PC-3 (cell line): ENCODE results near the gene TSPAN4. TPM values are rescaled to one million over a fixed set of nuclear protein-coding genes. Genes with fewer than 3 reads are reported as not detected.

Source experiments
- ATAC-seq: fragments of 200-7000 bp; cut with Tn5 transposase; 2 replicates; pipeline ENCODE4 v1.9.1; 2020; ENCODE audit warnings: mild to moderate bottlenecking, moderate library complexity
- BruUV-seq: library from RNA; stranded (reverse); fragments of 400-500 nt; replicated peaks from 2 replicates; lab custom pipeline; 2021; lab: Mats Ljungman, UMichigan
- CTCF ChIA-PET: fragments of 300-600 bp; sonication (Branson Sonifier 250); formaldehyde crosslinking; loops from one replicate; lab custom pipeline; 2022; ENCODE audit warnings: antibody characterized with exemption; lab: Charles Lee
- POLR2A ChIA-PET: fragments of 300-600 bp; sonication (Branson Sonifier 250); formaldehyde crosslinking; loops from one replicate; lab custom pipeline; 2022; ENCODE audit warnings: antibody characterized with exemption; ENCODE audit not compliant: unreplicated experiment; lab: Charles Lee
- DNase-seq: peaks from one replicate; pipeline ENCODE4 v3.0.0-alpha.2; 2015
- H2AFZ ChIP-seq: fragments of 300-600 bp; sonication (generic); 2 replicates; pipeline ENCODE4 v1.6.0; 2016; ENCODE audit warnings: antibody characterized with exemption, low read length
- H3F3A ChIP-seq: fragments of 300-600 bp; sonication (generic); one replicate; pipeline ENCODE4 v1.6.0; 2017; ENCODE audit warnings: antibody characterized with exemption, low read length, control low read depth, mild to moderate bottlenecking; ENCODE audit not compliant: unreplicated experiment
- H3K27ac ChIP-seq: fragments of 300-600 bp; sonication (generic); 2 replicates; pipeline ENCODE4 v1.5.1; 2016; ENCODE audit warnings: mild to moderate bottlenecking, low read length
- H3K27me3 ChIP-seq: fragments of 300-600 bp; sonication (generic); 2 replicates; pipeline ENCODE4 v1.6.1; 2016; ENCODE audit warnings: low read length, mixed read lengths
- H3K36me3 ChIP-seq: fragments of 300-600 bp; sonication (generic); 2 replicates; pipeline ENCODE4 v1.6.1; 2016; ENCODE audit warnings: low read depth, mixed run types, low read length, mixed read lengths
- H3K4me1 ChIP-seq: fragments of 300-600 bp; sonication (generic); 2 replicates; pipeline ENCODE4 v1.5.1; 2016; ENCODE audit warnings: low read length; ENCODE audit not compliant: insufficient read depth
- H3K4me2 ChIP-seq: fragments of 300-600 bp; sonication (generic); 2 replicates; pipeline ENCODE4 v1.6.0; 2016; ENCODE audit warnings: low read length
- H3K4me3 ChIP-seq: fragments of 300-600 bp; sonication (generic); 2 replicates; pipeline ENCODE4 v1.5.1; 2016; ENCODE audit warnings: mild to moderate bottlenecking, low read length, mixed read lengths
- H3K79me2 ChIP-seq: fragments of 300-600 bp; sonication (generic); 2 replicates; pipeline ENCODE4 v1.6.1; 2017; ENCODE audit warnings: low read length, mixed read lengths
- H3K9ac ChIP-seq: fragments of 300-600 bp; sonication (generic); 2 replicates; pipeline ENCODE4 v1.6.0; 2016; ENCODE audit warnings: mild to moderate bottlenecking, low read length
- H3K9me2 ChIP-seq: fragments of 300-600 bp; sonication (generic); replicated peaks from 2 replicates; pipeline ENCODE4 v1.6.1; 2016; ENCODE audit warnings: mixed run types, low read length, mixed read lengths
- H3K9me3 ChIP-seq: fragments of 300-600 bp; sonication (generic); 2 replicates; pipeline ENCODE4 v1.6.1; 2016; ENCODE audit warnings: low read length, mixed read lengths
- H4K20me1 ChIP-seq: fragments of 300-600 bp; sonication (generic); 2 replicates; pipeline ENCODE4 v1.6.1; 2016; ENCODE audit warnings: low read length, mixed read lengths
- EZH2 ChIP-seq: fragments of 300-600 bp; sonication (generic); IDR thresholded peaks from one replicate; pipeline ENCODE4 v1.6.1; 2017; ENCODE audit warnings: antibody characterized with exemption, mild to moderate bottlenecking, low read length; ENCODE audit not compliant: unreplicated experiment
- EZH2phosphoT487 ChIP-seq: fragments of 300-600 bp; sonication (generic); IDR thresholded peaks from 2 replicates; pipeline ENCODE4 v1.6.1; 2018; ENCODE audit warnings: mild to moderate bottlenecking, antibody characterized with exemption, low read length, borderline replicate concordance
- intact Hi-C: fragments of 100-400 bp; cut with micrococcal nuclease; formaldehyde crosslinking; loops from 2 replicates; pipeline ENCODE4 v1.9.0; 2023
- total RNA-seq: library from RNA; depleted of rRNA; stranded (reverse); fragments of >200 nt; gene quantifications from 2 replicates; pipeline ENCODE4 v1.2.3, GENCODE V29; 2014
- TF ChIP-seq, protein P1 (sequence below): fragments of 300-600 bp; sonication (generic); conservative IDR thresholded peaks from 2 replicates; pipeline ENCODE4 v1.5.1; 2017; ENCODE audit warnings: antibody characterized with exemption, low read depth, mild to moderate bottlenecking, low read length

Gene TSPAN4
- total RNA-seq, 1 experiment from 2014 or later: 121 TPM

DNA sequence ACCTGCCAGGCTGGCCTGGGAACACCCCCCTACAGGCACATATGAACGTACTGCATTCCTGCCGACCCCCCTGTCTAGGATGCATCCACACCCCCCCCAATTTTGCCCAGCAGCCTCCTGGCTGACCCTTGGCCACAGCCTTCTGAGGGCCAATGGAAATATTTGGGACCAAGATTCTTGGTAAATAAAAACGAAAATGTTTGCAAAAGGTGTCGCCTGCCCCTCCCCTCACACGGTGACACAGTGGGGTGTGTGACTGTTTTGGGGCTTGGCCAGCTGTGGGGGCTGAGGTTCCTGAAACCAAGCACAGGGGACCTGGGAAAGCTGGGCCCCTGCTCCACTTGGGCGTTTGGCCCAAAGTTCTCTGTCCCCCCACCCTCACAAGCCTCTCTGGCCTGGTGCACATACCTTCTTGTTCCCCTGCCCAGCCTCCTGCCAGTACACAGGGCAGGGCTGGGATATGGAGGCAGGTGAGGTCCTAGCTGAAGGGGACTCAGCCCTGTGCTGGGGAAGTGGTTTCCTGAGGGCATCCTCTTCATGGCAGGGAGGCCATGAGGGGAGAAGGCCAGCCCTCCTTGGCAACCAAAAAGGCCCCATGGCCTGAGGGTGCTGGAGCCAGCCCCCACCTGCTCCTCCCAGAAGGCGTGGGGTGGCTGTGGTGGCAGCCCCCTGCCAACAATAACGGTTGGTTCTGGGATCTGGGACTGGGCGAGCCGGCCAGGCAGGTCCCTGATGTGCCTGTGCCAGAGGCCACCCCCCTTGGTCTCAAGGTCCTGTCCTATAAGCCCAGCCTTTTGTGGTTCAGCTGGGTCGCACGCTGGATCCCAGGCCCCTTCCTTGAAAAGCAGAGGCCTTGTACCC, 17.1 kb upstream of the TSPAN4 start:
- Histone ChIP-seq H4K20me1 (peaks cover 8% of the 10 kb centered on the region; the same call in 1 of the 2 replicates), H3K9ac (peak overlapping the region; percentile 69; the same call in 1 of the 2 replicates), H3F3A (no peaks in the 10 kb centered on the region), H3K27me3 (no peaks in the 10 kb centered on the region), H3K4me3 (no peak overlapping the region), H3K4me1 (peaks cover 46% of the 10 kb centered on the region), H3K9me3 (no peaks in the 10 kb centered on the region), H3K4me2 (peak overlapping the region; percentile 96), H2AFZ (no peak overlapping the region), H3K9me2 (no peaks in the 10 kb centered on the region), H3K36me3 (no peaks in the 10 kb centered on the region), H3K79me2 (peaks cover 18% of the 10 kb centered on the region), H3K27ac (peak overlapping the region; percentile 74)
- POLR2A ChIA-PET: no interaction called here
- peak; percentile 19 for ATAC-seq
- CTCF ChIA-PET: interaction anchor here (0.6 kb wide), 1 partner anchor 29 kb away, joined by 7 read pairs; no protein-coding TSS in a partner anchor
- no TSS peak for BruUV-seq
- TF ChIP-seq, protein P1, sequence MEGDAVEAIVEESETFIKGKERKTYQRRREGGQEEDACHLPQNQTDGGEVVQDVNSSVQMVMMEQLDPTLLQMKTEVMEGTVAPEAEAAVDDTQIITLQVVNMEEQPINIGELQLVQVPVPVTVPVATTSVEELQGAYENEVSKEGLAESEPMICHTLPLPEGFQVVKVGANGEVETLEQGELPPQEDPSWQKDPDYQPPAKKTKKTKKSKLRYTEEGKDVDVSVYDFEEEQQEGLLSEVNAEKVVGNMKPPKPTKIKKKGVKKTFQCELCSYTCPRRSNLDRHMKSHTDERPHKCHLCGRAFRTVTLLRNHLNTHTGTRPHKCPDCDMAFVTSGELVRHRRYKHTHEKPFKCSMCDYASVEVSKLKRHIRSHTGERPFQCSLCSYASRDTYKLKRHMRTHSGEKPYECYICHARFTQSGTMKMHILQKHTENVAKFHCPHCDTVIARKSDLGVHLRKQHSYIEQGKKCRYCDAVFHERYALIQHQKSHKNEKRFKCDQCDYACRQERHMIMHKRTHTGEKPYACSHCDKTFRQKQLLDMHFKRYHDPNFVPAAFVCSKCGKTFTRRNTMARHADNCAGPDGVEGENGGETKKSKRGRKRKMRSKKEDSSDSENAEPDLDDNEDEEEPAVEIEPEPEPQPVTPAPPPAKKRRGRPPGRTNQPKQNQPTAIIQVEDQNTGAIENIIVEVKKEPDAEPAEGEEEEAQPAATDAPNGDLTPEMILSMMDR: no peak
- TF ChIP-seq EZH2 (no peak), EZH2phosphoT487 (no peak)
- DNase-seq: peak; percentile 53
- intact Hi-C loops: no loop called here

DNA sequence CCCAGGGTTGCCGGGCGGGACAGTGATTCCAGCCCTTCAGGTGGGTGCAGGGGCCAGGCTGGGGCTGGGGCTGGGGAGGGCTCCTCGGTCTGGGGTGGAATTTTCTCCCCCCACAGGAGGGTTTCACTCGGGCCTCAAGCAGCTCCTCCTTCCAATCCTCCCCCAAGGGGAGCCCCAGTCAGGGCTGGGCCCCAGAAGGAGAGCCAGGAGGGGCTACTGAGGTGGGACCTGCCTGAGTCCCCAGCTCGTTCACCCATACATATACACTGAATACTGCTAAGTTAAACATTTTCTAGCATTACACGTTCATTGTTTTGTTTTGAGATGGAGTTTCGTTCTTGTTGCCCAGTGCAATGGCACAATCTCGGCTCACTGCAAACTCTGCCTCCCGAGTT, 16.4 kb upstream of the TSPAN4 start:
- peak overlapping the region; percentile 74 for H3K27ac ChIP-seq
- no peaks in the 10 kb centered on the region for H3K9me3 ChIP-seq
- H3K9me2 ChIP-seq: no peaks in the 10 kb centered on the region
- peak overlapping the region; percentile 96 for H3K4me2 ChIP-seq
- no peak for TF ChIP-seq EZH2phosphoT487
- TF ChIP-seq EZH2: no peak
- TF ChIP-seq, protein P1: no peak
- H3K27me3 ChIP-seq: no peaks in the 10 kb centered on the region
- no peak for ATAC-seq
- POLR2A ChIA-PET: no interaction called here
- peaks cover 13% of the 10 kb centered on the region for H3K79me2 ChIP-seq
- H3K4me1 ChIP-seq: peaks cover 40% of the 10 kb centered on the region
- 0 out of 2 replicates have a peak, but pooled peaks cover 4% of the 10 kb centered on the region for H4K20me1 ChIP-seq
- intact Hi-C loops: no loop called here
- H3K9ac ChIP-seq: peak overlapping the region; percentile 69; the same call in 1 of the 2 replicates
- H3K36me3 ChIP-seq: no peaks in the 10 kb centered on the region
- no peak for DNase-seq
- CTCF ChIA-PET: no interaction called here
- H3F3A ChIP-seq: no peaks in the 10 kb centered on the region
- no peak overlapping the region for H3K4me3 ChIP-seq
- H2AFZ ChIP-seq: no peak overlapping the region
- BruUV-seq: TSS peak; percentile 78

DNA sequence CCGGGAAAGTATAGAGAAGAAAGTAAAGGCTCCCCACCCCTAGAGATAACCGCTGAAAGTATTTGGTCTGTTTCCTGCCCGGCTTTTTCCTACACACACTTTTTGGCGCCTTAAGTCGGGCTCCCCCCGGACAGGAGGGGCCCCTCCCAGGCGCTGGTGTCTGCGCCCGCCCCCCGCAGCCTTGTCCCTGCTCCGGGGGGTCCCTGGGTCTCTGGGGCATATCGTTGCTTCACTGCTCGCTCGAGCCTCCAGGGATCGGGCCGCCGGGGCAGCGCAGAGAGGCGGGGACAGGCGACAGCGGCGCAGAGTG, 15.9 kb upstream of the TSPAN4 start:
- Histone ChIP-seq H3K9me3 (no peaks in the 10 kb centered on the region), H4K20me1 (no peaks in the 10 kb centered on the region), H3K4me1 (peaks cover 40% of the 10 kb centered on the region), H3K27me3 (no peaks in the 10 kb centered on the region), H3K4me2 (peak overlapping the region; percentile 96), H3K4me3 (peak overlapping the region; percentile 76), H3K9ac (peak overlapping the region; percentile 69), H3K36me3 (no peaks in the 10 kb centered on the region), H3K27ac (peak overlapping the region; percentile 52; the same call in 1 of the 2 replicates), H2AFZ (peak overlapping the region; percentile 78), H3K9me2 (no peaks in the 10 kb centered on the region), H3F3A (no peaks in the 10 kb centered on the region), H3K79me2 (peaks cover 11% of the 10 kb centered on the region)
- ChIA-PET CTCF (no interaction called here), POLR2A (no interaction called here)
- DNase-seq (no peak), ATAC-seq (no peak; the same call in 1 of the 2 replicates)
- no peak for TF ChIP-seq EZH2
- TF ChIP-seq EZH2phosphoT487: no peak
- TF ChIP-seq, protein P1: no peak
- no TSS peak for BruUV-seq
- intact Hi-C loops: no loop called here
